IPS-NIHi7 (cell line): Measurements from ENCODE around the gene VSX1.

Experiments
- DNase-seq: peaks from one replicate; pipeline ENCODE4 v3.0.0; 2012; ENCODE audit warnings: mixed read lengths; ENCODE audit errors: extremely low spot score

VSX1 gene

DNA sequence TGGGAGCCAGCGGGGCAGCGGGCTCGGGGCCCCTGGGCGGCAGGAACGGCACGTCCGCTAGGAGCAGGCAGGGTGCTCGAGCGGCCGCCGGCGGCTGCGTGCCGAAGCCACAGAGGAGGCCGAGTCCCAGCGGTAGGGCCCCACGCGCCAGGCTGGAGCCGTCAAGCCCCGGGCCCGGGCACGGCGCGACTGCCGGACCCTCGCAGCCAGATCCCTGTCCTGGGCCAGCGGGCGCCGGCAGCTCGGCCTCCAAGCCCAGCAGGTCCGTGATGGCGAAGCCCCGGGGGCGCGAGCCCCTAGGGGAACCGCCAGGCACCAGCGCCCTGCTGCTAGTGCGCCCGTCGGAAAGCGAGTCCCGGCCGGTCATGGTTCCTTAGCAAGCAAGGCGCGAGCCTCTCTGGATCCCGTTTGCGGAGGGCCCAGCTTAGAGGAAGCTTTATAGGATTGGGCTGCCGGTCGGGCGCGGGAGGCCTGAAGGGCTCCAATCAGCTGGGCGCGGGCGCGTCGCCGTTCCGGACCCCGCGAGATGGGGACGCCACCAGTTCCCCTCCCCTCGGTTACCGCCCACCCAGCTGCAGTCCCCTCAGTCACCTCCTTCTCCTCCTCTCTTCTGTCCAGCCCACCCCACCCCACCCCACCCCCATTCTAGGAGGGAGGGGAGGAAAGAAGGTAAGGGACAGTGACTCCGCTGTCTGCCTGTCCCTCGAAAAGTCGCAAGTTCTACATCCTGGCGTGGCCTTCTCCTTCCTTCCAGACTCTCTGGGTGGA lies at the start of gene VSX1:
VSX1 (minus strand) TSS at position 412 of the 768 bp plus-strand sequence; CDS start at position 367, 45 bp downstream.
- no peak for DNase-seq

DNA sequence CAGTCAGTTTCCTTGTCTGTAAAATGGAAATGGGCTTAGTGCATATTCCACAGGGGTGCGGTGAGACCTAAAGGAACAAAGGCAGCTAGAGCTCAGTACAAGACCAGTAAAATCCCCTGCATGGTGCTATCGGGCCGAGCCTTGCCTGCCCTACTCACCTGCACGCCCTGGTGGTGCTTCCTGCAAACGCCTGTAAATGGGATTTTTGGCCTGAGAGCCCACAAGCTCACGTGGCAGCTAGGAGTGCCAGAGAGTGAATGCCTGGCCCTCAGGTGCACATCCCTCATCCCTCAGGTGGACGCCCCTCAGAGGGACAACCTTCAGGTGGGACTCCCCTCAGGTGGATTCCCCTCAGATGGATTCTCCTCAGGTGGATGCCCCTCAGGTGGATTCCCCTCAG lies 48.0 kb upstream of the VSX1 start:
- no peak for DNase-seq

DNA sequence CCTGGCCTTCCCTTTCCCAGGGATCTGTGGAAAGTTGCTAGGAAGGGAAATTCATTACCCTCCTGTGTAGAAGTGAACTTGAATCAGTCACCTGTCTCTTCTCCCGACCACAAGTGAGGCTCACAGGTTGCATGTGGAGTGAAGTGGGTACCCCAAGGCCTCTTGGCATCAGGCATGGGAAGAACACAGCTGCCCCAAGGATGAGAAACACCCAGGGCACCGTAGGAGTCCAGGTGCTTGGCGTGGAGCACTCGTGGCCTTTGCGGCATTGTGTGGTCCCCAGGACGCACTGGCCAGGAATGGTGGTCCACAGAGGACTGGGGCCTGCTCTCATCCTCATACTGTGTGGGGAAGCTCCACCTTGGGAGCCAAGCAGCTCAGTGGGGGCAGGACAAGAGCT lies 47.5 kb upstream of the VSX1 start:
- DNase-seq = no peak

DNA sequence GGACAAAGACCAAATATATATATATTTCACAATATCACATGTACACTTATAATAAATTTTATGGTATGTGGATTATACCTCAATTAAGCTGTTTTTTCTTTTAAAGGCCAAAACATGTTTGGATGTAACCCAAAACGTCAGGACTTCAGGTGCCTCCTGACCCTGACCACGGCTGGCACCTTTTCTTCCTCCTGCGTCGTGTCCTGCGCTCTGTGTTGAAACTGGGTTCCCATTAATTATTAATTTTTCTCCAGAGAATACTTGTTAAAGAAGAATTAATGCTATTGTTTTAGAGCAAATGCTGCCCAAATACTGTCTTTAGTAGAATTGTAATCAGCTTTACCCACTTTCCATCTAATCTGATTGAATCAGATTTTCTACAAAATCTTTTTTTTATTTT lies 46.7 kb upstream of the VSX1 start:
- DNase-seq = no peak

DNA sequence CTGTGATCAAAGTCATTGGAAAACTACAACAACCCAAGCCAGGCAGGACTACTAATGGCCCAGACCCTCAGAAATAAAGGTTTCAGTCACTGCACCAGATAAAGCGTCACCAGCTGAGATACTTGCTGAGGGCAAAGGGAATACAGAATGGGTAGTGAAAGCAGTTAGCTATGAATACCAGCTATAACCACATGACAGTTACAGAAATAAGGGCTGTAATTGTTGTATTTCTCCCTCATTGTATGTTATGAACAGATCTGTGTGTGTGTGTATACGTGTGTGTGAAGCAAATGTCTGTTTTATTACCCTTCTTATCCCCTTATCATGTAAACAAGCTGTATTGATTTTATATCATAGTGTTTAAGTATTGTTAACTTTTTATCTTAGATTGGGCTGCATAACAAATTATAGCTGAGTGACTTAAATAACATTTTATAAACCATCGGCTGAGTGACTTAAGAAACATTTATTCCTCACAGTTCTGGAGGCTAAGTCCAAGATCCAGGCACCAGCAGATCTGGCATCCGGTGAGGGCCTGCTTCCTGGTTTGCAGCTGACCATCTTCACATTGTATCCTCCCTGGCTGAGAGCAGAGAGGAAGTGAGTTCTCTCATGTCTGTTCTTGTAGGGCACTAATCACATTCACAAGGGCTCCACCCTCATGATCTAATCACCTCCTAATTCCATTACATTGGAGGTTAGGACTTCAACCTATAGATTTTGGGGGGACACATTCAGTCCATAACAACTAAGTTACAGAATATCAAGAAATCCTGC lies 46.0 kb upstream of the VSX1 start:
- DNase-seq = no peak

DNA sequence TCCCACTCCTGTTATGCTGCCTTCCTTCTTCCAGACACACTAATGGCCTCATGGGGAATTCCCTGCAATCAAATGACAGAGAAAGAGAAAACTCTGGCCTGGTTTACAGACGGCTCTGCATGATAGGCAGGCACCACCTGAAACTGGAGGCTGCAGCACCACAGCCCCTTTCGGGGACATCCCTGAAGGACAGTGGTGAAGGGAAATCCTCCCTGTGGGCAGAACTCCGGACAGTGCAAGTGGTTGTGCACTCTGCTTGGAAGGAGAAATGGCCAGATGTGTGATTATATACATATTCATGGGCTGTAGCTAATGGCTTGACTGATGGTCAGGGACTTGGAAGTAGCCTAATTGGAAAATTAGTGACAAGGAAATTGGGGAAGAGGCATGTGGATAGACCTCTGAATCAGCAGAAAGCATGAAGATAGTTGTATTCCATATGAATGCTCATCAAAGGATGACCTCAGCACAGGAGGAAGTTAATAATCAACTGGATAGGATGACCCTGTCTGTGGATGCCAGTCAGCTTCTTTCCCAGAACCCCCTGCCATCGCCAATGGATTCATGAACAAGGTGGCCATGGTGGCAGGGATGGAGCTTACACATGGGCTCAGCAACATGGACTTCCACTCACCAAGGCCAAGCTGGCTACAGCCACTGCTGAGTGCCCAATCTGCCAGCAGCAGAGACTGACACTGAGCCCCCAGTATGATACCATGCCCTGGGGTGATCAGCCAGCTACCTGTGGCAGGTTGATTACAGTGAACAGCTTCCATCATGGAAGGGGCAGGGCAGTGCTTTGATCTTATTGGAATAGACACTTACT lies 44.5 kb upstream of the VSX1 start:
- no peak for DNase-seq

DNA sequence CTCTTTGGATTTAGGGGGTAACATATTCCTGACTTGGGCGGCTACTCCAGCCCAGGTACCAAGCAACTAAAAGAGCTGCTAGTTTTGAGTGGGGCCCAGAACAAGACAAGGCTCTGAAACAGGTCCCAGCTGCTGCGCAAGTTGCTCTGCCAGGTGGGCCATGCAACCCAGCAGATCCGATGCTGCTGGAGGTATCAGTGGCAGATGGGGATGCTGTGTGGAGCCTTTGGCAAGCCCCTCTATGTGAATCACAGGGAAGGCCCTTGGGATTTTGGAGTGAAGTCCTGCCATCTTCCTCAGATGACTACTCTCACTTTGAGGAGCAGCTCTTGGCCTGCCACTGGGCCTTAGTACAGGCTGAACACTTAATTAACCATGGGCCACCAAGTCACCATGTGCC lies 43.7 kb upstream of the VSX1 start:
- DNase-seq = no peak

DNA sequence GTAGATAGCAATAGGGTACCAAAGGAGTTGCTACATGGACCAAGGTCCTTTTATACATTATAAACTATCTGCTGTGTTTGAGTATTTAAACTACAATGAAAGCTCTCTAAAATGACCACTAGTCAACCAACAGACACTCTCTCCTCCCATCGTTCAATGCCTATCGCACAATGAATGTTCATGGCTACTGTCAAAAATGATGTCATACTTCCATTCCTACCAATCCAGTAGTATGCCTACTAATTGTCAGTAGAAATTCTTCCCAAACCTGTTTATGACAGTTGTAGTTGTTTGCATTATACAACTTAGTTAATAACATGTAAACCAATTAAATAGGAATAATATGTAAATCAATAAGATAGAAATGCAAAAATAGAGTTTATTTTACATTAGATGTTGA lies 39.0 kb upstream of the VSX1 start:
- no peak for DNase-seq

DNA sequence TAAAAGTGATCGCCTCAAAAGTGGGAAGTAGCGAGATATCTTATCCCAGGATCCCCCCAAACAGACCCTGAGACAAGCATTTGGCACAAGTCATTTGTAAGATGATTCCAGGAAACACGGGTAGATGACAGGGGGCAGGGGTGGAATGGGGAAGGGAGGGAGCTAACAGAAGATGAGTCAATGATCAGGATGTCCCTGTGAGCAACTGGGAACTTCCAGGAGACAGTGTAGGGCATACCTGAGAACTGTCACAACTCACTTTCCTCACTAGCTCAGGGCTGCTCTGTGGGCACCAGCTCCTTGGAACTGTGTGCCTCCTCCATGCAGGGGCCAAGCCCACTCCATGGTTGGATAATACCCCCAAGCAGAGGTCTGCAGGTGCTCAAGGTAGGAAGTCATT lies 38.5 kb upstream of the VSX1 start:
- DNase-seq = no peak

DNA sequence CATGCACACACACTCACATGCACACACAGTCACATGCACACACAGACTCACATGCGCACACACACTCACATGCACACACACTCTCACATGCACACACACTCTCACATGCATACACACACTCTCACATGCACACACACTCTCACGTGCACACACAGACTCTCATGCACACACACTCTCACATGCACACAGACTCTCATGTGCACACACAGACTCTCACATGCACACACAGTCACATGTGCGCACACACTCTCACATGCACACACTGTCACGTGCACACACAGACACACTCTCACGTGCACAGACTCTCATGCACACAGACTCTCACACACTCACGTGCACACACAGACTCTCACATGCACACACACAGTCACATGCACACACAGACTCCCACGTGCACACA lies 36.6 kb upstream of the VSX1 start:
- DNase-seq = no peak

DNA sequence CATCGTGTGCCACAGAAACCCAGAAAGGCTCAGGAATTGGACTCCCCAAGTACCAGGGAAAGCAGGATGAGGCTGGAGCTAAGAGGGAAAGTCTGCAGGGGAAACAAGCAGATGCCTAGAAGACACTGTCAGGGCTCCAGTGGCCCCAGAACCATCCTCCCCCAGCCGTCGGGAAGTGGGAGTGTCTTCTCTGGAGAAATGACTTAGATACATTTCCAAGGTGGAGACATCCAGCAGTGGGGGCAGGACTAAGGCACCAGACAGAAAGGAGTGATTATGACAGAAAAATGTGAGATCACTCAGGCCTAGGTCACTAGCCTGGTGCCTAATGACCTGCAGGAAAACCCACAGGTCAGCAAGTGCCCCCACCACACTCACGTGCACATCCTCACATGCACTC lies 36.0 kb upstream of the VSX1 start:
- no peak for DNase-seq

DNA sequence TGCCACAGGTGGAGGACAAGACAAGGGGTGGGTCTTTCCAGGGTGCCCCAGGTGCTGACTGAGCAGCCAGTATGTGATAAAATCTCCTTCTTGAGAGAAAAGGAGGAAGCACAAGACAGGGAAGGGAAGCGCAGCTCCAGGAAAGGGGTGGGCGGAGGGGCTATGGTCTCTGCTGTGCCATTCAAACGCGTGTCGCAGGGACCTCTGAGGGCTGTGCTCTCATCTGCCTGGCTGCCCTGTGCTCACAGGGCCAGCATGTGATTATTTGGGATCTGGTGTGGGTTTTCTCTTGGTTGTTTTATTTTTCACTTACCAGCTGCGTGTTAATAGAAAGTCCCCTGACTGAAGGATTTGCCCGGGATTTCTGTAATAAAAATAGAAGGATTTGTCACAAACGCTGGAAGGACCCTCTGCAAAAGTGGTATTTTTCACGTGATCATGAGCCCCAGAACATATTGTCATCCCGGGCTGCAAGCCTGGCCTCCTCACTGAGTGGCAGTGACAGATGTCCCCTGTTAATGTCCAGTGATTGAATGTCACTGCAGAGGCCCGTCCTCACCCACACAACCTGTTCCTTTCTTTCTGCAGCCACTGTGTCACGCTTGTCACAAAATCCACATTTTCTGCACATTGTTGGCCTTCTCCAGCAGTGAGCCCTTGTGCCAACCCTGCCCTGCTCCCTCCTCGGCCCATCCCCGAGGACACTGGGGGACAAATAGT lies 35.0 kb upstream of the VSX1 start:
- DNase-seq = no peak

DNA sequence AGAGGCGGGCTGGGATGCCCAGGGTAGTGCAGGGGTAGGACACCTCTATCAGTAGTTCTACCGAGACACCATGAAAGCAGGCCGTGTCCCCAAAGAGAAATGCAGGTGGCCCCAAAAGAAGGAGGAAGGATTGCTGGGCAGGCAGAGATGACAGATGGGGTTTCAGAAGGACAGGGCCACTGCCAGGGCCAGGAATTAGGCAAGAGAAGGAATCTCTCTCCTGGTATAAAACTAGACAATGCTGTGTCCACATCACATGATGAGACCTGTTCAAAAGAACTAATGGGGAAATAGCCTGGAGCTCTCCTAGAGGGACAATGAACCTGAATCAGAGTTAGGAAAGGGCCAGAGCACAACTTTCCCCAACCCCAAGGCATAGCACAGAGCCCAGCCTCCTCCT lies 21.6 kb upstream of the VSX1 start:
- no peak for DNase-seq

DNA sequence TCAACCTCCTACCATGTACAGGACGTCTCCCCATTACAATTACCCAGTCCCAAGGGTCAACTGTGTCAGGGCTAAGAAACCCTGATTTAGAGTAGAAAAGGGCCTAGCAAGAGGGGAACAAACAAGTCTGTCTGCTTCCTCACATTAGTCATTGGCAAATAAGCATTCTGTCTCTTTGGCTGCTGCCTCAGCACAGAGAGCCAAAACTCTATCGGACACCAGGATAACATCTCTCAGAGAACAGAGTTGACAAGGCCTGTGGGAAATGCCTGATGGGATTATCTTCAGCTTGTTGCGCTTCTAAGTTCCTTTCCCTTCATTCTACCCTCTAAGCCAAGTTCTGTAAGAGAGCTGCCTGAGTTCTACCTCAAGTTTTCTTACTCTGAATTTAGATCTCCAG lies 19.0 kb upstream of the VSX1 start:
- no peak for DNase-seq

DNA sequence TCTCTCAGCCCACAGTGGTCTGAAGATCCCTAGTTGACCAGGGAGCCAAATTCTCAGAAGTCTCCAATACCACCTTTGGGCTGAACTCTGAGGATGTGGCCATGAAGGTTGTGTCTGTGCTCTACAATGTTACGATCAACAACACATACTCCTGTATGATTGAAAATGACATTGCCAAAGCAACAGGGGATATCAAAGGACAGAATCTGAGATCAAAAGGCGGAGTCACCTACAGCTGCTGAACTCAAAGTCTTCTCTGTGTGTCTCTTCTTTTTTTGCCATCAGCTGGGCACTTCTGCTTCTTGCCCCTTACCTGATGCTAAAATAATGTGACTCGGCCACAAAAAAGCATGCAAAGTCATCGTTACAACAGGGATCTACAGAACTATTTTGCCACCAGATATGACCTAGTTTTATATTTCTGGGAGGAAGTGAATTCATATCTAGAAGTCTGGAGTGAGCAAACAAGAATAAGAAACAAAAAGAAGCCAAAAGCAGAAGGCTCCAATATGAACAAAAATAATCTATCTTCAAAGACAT lies 17.7 kb upstream of the VSX1 start:
- no peak for DNase-seq

DNA sequence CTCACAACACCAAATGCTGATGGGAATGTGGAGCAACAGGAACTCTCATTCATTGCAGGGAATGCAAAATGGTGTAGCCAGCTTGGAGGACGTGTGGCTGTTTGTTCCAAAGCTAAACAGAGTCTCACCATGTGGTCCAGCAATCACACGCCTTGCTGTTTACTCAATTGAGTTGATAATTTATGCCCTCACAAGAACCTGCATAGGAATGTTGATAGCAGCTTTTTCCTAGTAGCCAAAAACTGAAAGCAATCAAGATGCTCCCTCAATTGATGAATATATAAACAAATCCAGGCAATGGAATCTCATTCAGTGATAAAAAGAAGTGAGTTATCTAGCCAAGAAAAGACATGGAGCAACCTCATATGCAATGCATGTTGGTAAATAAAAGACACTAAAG lies 15.6 kb upstream of the VSX1 start:
- no peak for DNase-seq

DNA sequence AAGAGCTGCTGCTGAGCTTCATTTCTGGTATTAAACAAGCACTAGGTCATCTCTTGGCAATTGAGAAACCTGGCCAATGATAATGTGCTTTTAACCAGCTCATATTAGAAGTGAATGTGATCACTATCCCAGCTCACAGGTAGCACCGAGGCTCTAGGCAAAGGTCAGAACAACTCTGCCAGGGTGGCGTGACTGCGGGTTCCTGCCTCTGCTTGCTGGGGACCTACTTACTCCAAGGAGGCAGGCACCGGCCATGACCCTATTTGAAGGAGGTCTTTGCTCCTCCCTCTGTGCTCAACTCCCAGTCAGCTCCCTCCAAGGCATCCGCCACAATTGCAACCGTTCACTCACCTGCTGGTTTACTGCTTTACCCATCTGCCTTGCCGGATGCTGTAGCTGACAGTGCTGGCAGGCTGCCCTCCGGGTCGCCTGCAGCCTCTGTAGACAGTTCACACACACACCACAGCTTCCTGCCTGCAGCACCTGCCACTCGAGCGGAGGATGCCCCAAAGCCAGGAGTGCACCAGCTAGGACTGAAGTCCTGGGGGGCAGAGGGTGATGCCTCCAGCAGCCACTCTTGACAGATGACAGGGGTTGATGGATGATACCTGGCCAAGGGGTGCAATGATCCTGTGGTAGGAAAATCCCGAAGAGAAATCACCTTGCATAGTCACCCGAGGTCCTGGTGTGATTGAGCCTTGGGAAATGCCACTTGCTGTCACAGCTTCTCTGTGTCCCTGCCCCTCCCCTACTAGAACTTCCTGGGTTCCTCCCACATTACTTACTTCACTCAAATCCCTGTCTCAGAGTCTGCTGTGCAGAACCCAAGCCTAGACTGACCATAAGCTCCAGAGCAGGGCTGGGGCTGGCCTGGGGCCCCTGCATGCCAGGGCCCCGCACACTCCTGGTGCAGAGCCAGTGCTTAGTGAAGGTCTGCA lies 8.8 kb upstream of the VSX1 start:
- DNase-seq = no peak

DNA sequence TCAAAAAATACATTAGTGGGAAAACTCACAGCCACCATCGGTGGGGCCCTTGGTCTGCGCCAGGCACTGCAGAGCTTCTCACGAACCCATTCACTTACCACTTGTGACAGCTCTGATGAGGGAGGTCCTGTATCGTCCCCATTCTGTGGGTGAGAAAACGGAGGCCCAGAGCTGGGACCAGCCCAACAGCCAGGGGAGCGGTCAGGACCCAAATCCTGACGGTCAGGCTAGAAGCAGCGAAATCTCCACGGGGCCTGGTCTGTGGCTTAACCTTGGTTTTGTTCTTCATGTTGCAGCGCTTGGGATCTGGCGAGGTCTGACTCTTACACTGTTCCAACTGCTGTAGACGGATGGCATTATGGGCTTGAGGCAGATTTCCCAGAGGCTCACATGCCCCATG lies 7.7 kb upstream of the VSX1 start:
- no peak for DNase-seq

DNA sequence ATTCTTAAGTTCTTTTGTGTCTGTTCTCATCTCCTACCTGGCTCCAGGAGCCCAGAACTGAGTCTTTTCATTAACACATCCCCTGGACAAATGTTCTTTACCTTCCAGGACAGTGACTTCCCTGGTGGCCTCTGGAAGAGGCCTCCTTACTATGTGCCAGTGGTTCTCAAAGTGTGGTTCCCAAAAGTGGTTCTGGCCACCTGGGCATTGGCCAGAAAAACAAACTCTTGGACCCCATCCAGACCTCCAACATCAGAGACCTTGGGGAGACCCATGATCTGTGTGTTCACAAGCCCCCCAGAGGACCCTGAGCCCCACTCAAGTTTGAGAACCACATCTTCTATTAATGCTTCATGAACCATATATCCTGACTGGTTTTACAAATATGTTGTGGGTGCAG lies 7.2 kb upstream of the VSX1 start:
- DNase-seq = no peak

DNA sequence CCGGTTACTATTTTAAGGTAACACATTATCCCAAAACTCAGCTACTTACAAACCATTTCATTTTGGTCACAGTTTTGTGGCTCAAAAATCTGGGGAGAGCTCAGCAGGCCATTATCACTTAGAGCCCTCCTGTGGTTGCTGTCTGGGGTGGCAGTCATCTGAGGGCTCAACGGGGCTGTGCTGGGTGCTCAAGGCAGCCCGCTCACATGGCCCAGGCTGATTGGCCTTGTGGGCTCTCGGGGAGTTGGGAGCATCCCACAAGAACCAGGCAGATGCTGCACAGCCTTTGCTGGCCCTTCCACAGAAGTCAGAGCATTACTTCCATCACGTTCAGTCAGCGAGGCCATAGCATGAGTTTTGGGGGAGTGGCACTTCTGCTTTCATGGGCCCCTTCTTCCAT lies 6.3 kb upstream of the VSX1 start:
- DNase-seq = no peak
